GM19438 (cell line): Measurements from ENCODE around the gene ZBTB47.

ENCODE experiments used
- ATAC-seq: cut with Tn5 transposase; IDR thresholded peaks from one replicate; pipeline ENCODE4 v1.9.1; 2021; ENCODE audit warnings: low read depth; ENCODE audit not compliant: unreplicated experiment

The ZBTB47 gene

GRCh38 chr3:42682301-42683070 lies 29.0 kb downstream of the ZBTB47 start:
- ATAC-seq: no peak

GRCh38 chr3:42683875-42684598 lies 30.5 kb downstream of the ZBTB47 start:
- ATAC-seq: no peak

- no peak for ATAC-seq
Measured at GRCh38 chr3:42684632-42685362, 31.3 kb downstream of the ZBTB47 start.

GRCh38 chr3:42685363-42685881 lies 31.9 kb downstream of the ZBTB47 start, which contains the start of gene KLHL40:
Gene KLHL40, plus strand, starts transcription at chr3:42685537. Its CDS starts 82 bp downstream, at chr3:42685619.
- no peak for ATAC-seq

- no peak for ATAC-seq
Measured at GRCh38 chr3:42685891-42686820, 32.7 kb downstream of the ZBTB47 start.

GRCh38 chr3:42686832-42687650 lies 33.5 kb downstream of the ZBTB47 start:
- no peak for ATAC-seq

GRCh38 chr3:42688016-42688415 lies 34.5 kb downstream of the ZBTB47 start:
- ATAC-seq: no peak

GRCh38 chr3:42688487-42689420 lies 35.3 kb downstream of the ZBTB47 start:
- no peak for ATAC-seq

GRCh38 chr3:42689421-42690014 lies 36.0 kb downstream of the ZBTB47 start:
- no peak for ATAC-seq

- ATAC-seq: no peak
Measured at GRCh38 chr3:42690191-42690590, 36.7 kb downstream of the ZBTB47 start.

- no peak for ATAC-seq
Measured at GRCh38 chr3:42690766-42691680, 37.5 kb downstream of the ZBTB47 start.

GRCh38 chr3:42691816-42692666 lies 38.5 kb downstream of the ZBTB47 start:
- ATAC-seq: no peak

GRCh38 chr3:42692667-42693529 lies 39.4 kb downstream of the ZBTB47 start:
- no peak for ATAC-seq

GRCh38 chr3:42693530-42693930 lies 40.0 kb downstream of the ZBTB47 start:
- no peak for ATAC-seq

GRCh38 chr3:42694366-42694765 lies 40.9 kb downstream of the ZBTB47 start:
- ATAC-seq: no peak
